IMR-90 (cell line): Measurements from ENCODE around the gene SVIL. TPM values are rescaled to one million over a fixed set of nuclear protein-coding genes. Genes with fewer than 3 reads are reported as not detected.
A peak's percentile ranks its signal among the peaks of the same experiment; 100 is the strongest.

Experiments
- ATAC-seq: fragments of 200-7000 bp; cut with Tn5 transposase; 2 replicates; pipeline ENCODE4 v1.9.1; 2020; ENCODE audit warnings: low read depth, mild to moderate bottlenecking, moderate library complexity
- BruUV-seq: library from RNA; stranded (reverse); fragments of 400-500 nt; replicated peaks from 2 replicates; lab custom pipeline; 2021; lab: Mats Ljungman, UMichigan
- CTCF ChIA-PET: fragments of 300-600 bp; formaldehyde crosslinking; extraction: SDS; loops from one replicate; lab custom pipeline; 2021; ENCODE audit warnings: antibody characterized with exemption; lab: Yijun Ruan, JAX
- POLR2A ChIA-PET: fragments of 300-600 bp; sonication (Branson Sonifier 250); formaldehyde crosslinking; loops from one replicate; lab custom pipeline; 2022; ENCODE audit warnings: antibody characterized with exemption; ENCODE audit not compliant: unreplicated experiment; lab: Charles Lee
- DNase-seq: peaks from one replicate; pipeline ENCODE4 v3.0.0; 2013
- H2AFZ ChIP-seq: replicated peaks from 2 replicates; pipeline ENCODE3; 2013; ENCODE audit warnings: low read length, mild to moderate bottlenecking; ENCODE audit not compliant: poor library complexity
- H2AK5ac ChIP-seq: 2 replicates; pipeline ENCODE4 v1.6.1; 2013; ENCODE audit warnings: low read depth, low read length, inconsistent platforms
- H2AK9ac ChIP-seq: replicated peaks from 2 replicates; pipeline ENCODE3; 2013; ENCODE audit warnings: mild to moderate bottlenecking, low read depth, low read length, moderate library complexity; ENCODE audit not compliant: poor library complexity
- H2BK120ac ChIP-seq: 2 replicates; pipeline ENCODE4 v1.6.1; 2013; ENCODE audit warnings: low read depth, low read length, inconsistent platforms
- H2BK15ac ChIP-seq: 3 replicates; pipeline ENCODE4 v1.6.1; 2013; ENCODE audit warnings: low read depth, low read length, inconsistent platforms
- H2BK20ac ChIP-seq: 2 replicates; pipeline ENCODE4 v1.6.1; 2013; ENCODE audit warnings: low read depth, mild to moderate bottlenecking, inconsistent platforms, low read length, moderate library complexity
- H2BK5ac ChIP-seq: 2 replicates; pipeline ENCODE4 v1.6.1; 2013; ENCODE audit warnings: mild to moderate bottlenecking, low read depth, low read length, inconsistent platforms; ENCODE audit not compliant: poor library complexity, severe bottlenecking
- H3K14ac ChIP-seq: replicated peaks from 2 replicates; pipeline ENCODE4 v1.6.1; 2013; ENCODE audit warnings: low read depth, low read length, inconsistent platforms
- H3K18ac ChIP-seq: 2 replicates; pipeline ENCODE4 v1.6.1; 2013; ENCODE audit warnings: low read depth, low read length, control low read depth
- H3K23ac ChIP-seq: 2 replicates; pipeline ENCODE4 v1.6.1; 2013; ENCODE audit warnings: low read depth, low read length, inconsistent platforms
- H3K27ac ChIP-seq: 2 replicates; pipeline ENCODE4 v1.5.1; 2013; ENCODE audit warnings: mild to moderate bottlenecking, control low read depth, low read length; ENCODE audit not compliant: insufficient read depth
- H3K27me3 ChIP-seq: 2 replicates; pipeline ENCODE4 v1.6.1; 2013; ENCODE audit warnings: low read length; ENCODE audit not compliant: control insufficient read depth, insufficient read depth
- H3K36me3 ChIP-seq: 2 replicates; pipeline ENCODE4 v1.6.1; 2013; ENCODE audit warnings: low read length, mixed read lengths; ENCODE audit not compliant: control insufficient read depth, insufficient read depth
- H3K4ac ChIP-seq: 2 replicates; pipeline ENCODE4 v1.6.1; 2013; ENCODE audit warnings: low read depth, low read length, inconsistent platforms
- H3K4me1 ChIP-seq: 2 replicates; pipeline ENCODE4 v1.6.1; 2013; ENCODE audit warnings: low read length, mixed read lengths; ENCODE audit not compliant: control insufficient read depth, insufficient read depth
- H3K4me2 ChIP-seq: 2 replicates; pipeline ENCODE4 v1.6.1; 2013; ENCODE audit warnings: low read depth, mild to moderate bottlenecking, control low read depth, low read length, moderate library complexity
- H3K4me3 ChIP-seq: 2 replicates; pipeline ENCODE4 v1.5.1; 2013; ENCODE audit warnings: low read depth, mild to moderate bottlenecking, control low read depth, low read length, moderate library complexity; ENCODE audit not compliant: insufficient read depth
- H3K56ac ChIP-seq: 2 replicates; pipeline ENCODE4 v1.6.1; 2013; ENCODE audit warnings: low read length, inconsistent platforms; ENCODE audit not compliant: insufficient read depth; ENCODE audit errors: extremely low read depth
- H3K79me1 ChIP-seq, 2 experiments: 2 replicates each; pipeline ENCODE4 v1.6.1; 2013; ENCODE audit warnings: low read length in 2 of 2, inconsistent platforms in 1 of 2, low read depth in 1 of 2
- H3K9ac ChIP-seq: 2 replicates; pipeline ENCODE4 v1.6.1; 2013; ENCODE audit warnings: low read depth, low read length, control low read depth
- H3K9me1 ChIP-seq: 2 replicates; pipeline ENCODE4 v1.6.1; 2013; ENCODE audit warnings: low read length, inconsistent platforms; ENCODE audit not compliant: insufficient read depth
- H3K9me3 ChIP-seq: 2 replicates; pipeline ENCODE4 v1.6.1; 2013; ENCODE audit warnings: low read length; ENCODE audit not compliant: control insufficient read depth, insufficient read depth
- H4K20me1 ChIP-seq: 2 replicates; pipeline ENCODE4 v1.6.1; 2013; ENCODE audit warnings: low read length, inconsistent platforms; ENCODE audit not compliant: insufficient read depth
- H4K5ac ChIP-seq: 2 replicates; pipeline ENCODE4 v1.6.1; 2013; ENCODE audit warnings: mild to moderate bottlenecking, low read depth, low read length, control low read depth
- H4K8ac ChIP-seq, 2 experiments: 2 replicates each; pipeline ENCODE4 v1.6.1; 2013; ENCODE audit warnings: low read depth in 2 of 2, low read length in 2 of 2, control low read depth in 1 of 2, inconsistent platforms in 1 of 2
- H4K91ac ChIP-seq: 2 replicates; pipeline ENCODE4 v1.6.1; 2013; ENCODE audit warnings: low read depth, low read length, inconsistent platforms; ENCODE audit not compliant: insufficient read depth
- BHLHE40 ChIP-seq: fragments of 150-350 bp; IDR thresholded peaks from 2 replicates; pipeline ENCODE4 v1.6.1; 2016; ENCODE audit warnings: mild to moderate bottlenecking, low read depth, low read length
- CEBPB ChIP-seq: IDR thresholded peaks from 2 replicates; pipeline ENCODE4 v1.6.1; 2012; ENCODE audit warnings: low read depth, low read length, improper control_type of control experiment
- CHD1 ChIP-seq: IDR thresholded peaks from 2 replicates; pipeline ENCODE4 v1.6.1; 2012; ENCODE audit warnings: low read depth, low read length, improper control_type of control experiment
- FOS ChIP-seq: fragments of 150-350 bp; IDR thresholded peaks from 2 replicates; pipeline ENCODE4 v1.6.1; 2016; ENCODE audit warnings: low read depth, low read length
- MAFK ChIP-seq: IDR thresholded peaks from 2 replicates; pipeline ENCODE4 v1.6.1; 2012; ENCODE audit warnings: low read depth, low read length, improper control_type of control experiment
- MAZ ChIP-seq: IDR thresholded peaks from 2 replicates; pipeline ENCODE4 v1.6.1; 2012; ENCODE audit warnings: low read depth, mild to moderate bottlenecking, low read length, improper control_type of control experiment, moderate library complexity, borderline replicate concordance
- POLR2A ChIP-seq: IDR thresholded peaks from 2 replicates; pipeline ENCODE4 v1.6.1; 2012; ENCODE audit warnings: mild to moderate bottlenecking, low read depth, low read length
- RAD21 ChIP-seq: IDR thresholded peaks from 2 replicates; pipeline ENCODE4 v1.6.1; 2012; ENCODE audit warnings: low read length, improper control_type of control experiment
- RCOR1 ChIP-seq: IDR thresholded peaks from 2 replicates; pipeline ENCODE4 v1.6.1; 2012; ENCODE audit warnings: mild to moderate bottlenecking, low read length, improper control_type of control experiment; ENCODE audit not compliant: insufficient replicate concordance
- RFX5 ChIP-seq: IDR thresholded peaks from 2 replicates; pipeline ENCODE4 v1.8.0; 2012; ENCODE audit warnings: low read depth, mild to moderate bottlenecking, low read length, moderate library complexity
- SMC3 ChIP-seq: fragments of 150-350 bp; IDR thresholded peaks from 2 replicates; pipeline ENCODE4 v1.6.1; 2016; ENCODE audit warnings: low read depth, mild to moderate bottlenecking, antibody characterized with exemption, low read length, moderate library complexity
- WGBS, 2 experiments: methylation state at CpG; one replicate each; pipeline versions ENCODE4 v1.1.5 to v1.1.7; 2013; ENCODE audit warnings: missing lambda C conversion rate in 2 of 2; ENCODE audit not compliant: insufficient read length in 1 of 2; ENCODE audit errors: extremely low coverage in 2 of 2; 5-methylcytosine and 5-hydroxymethylcytosine counted together
- dilution Hi-C: fragments of 300-500 bp; cut with HindIII; formaldehyde crosslinking; loops from one replicate; pipeline ENCODE4 v1.14.3; 2018; ENCODE audit warnings: low sequenced_read_pairs; ENCODE audit not compliant: unreplicated experiment
- in situ Hi-C: fragments of 300-500 bp; cut with MboI; formaldehyde crosslinking; loops from 3 replicates; pipeline ENCODE4 v1.14.3; 2019; ENCODE audit warnings: low sequenced_read_pairs, inconsistent platforms, mixed read lengths
- intact Hi-C: fragments of 100-400 bp; cut with micrococcal nuclease; formaldehyde crosslinking; loops from 2 replicates; pipeline ENCODE4 v1.10.0; 2022
- polyA plus RNA-seq, 3 experiments: library from polyadenylated mRNA; depleted of rRNA; stranded (reverse); fragments of >200 nt; gene quantifications; 2 replicates each; pipeline ENCODE4 v1.2.3, GENCODE V29; 2012; ENCODE audit warnings: low replicate concordance in 1 of 3
- total RNA-seq: library from RNA; depleted of rRNA; stranded (reverse); fragments of >200 nt; gene quantifications from 2 replicates; pipeline ENCODE4 v1.2.3, GENCODE V29; 2012
- TF ChIP-seq, protein P1 (sequence below): fragments of 150-350 bp; IDR thresholded peaks from 2 replicates; pipeline ENCODE4 v1.6.1; 2017; ENCODE audit warnings: mild to moderate bottlenecking, antibody characterized with exemption, low read length, low read depth
- TF ChIP-seq, protein P2 (sequence below): conservative IDR thresholded peaks from 2 replicates; pipeline ENCODE4 v1.5.1; 2012; ENCODE audit warnings: mild to moderate bottlenecking, low read depth, low read length, improper control_type of control experiment

Gene SVIL
- total and polyA plus RNA-seq, 2 of the 4 experiments (the other 2 are of a cell fraction), result 11.5 to 11.6 TPM

DNA sequence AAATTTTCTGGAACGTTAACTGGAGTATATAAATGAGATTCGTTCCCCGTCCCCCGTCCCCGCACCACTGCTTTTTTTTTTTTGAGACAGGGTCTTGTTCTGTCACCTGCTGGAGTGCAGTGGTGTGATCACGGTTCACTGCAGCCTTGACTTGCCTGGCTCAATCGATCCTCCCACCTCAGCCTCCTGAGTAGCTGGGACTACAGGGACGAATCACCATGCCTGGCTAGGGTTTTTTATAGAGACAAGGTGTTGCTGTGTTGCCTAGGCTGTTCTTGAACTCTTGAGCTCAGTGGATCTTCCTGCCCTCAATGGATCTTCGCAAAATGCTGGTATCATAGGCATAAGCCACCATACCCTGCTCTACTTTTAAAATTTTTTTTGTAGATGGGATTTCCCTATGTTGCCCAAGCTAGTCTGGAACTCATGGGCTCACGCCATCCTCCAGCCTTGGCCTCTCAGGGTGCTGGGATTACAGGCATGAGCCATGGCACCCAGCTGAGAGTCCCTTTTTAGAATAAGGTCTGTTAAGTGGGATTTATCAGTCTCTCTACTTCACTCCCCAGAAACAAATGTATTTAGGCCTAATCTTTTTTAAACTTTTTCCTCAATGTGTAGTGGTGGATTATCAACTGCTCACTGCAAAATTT, 223.0 kb downstream of the SVIL start (continued):
- no peak for TF ChIP-seq CEBPB

GRCh38 chr10:29409241-29410054, 225.3 kb downstream of the SVIL start:
- Histone ChIP-seq H3K27ac (peak overlapping the region; percentile 95), H3K23ac (peak overlapping the region; percentile 95), H2BK15ac (no peak overlapping the region), H4K8ac (peak overlapping the region; percentile 97 to 99), H4K20me1 (peaks cover 28% of the 10 kb centered on the region), H3K14ac (peak overlapping the region; percentile 99), H4K5ac (peak overlapping the region; percentile 98), H2AK5ac (peak overlapping the region; percentile 63), H3K4me3 (peak overlapping the region; percentile 86), H3K36me3 (0 out of 2 replicates have a peak, but pooled peaks cover 2% of the 10 kb centered on the region), H3K79me1 (peaks cover 11 to 39% of the 10 kb centered on the region in 2 experiments), H2BK20ac (no peak overlapping the region), H2AK9ac (peak overlapping the region; percentile 98), H3K4ac (peak overlapping the region; percentile 91), H3K4me1 (peaks cover 5% of the 10 kb centered on the region; the same call in 1 of the 2 replicates), H3K18ac (peak overlapping the region; percentile 85), H2BK120ac (peak overlapping the region; percentile 64), H2BK5ac (peak overlapping the region; percentile 93), H3K9me3 (no peaks in the 10 kb centered on the region; the same call in 1 of the 2 replicates), H4K91ac (peak overlapping the region; percentile 89), H2AFZ (peak overlapping the region; percentile 98), H3K4me2 (peak overlapping the region; percentile 98), H3K9me1 (peaks cover 13% of the 10 kb centered on the region), H3K27me3 (no peaks in the 10 kb centered on the region; the same call in 1 of the 2 replicates), H3K56ac (peak overlapping the region; percentile 63), H3K9ac (peak overlapping the region; percentile 76)
- BruUV-seq, result no TSS peak
- 8% methylated on average over 25 of the region's 69 CpGs; no CpG with 5 or more reads in 1 of the 2 experiments for WGBS, 2 experiments
- CTCF ChIA-PET, result interaction anchor here (0.6 to 1.1 kb wide), 3 partner anchors 11 to 87 kb away, joined by 3 to 4 read pairs (median 3); no protein-coding TSS in a partner anchor
- dilution Hi-C loops, result no loop called here
- in situ Hi-C loops, result no loop called here
- intact Hi-C loops, result no loop called here
- POLR2A ChIA-PET, result no interaction called here
- DNase-seq (peak; percentile 61), ATAC-seq (peak; percentile 94)
- TF ChIP-seq CHD1, result no peak
- TF ChIP-seq BHLHE40, result no peak
- no peak for TF ChIP-seq MAFK
- peak; percentile 76 for TF ChIP-seq POLR2A
- no peak for TF ChIP-seq FOS
- TF ChIP-seq, protein P1, sequence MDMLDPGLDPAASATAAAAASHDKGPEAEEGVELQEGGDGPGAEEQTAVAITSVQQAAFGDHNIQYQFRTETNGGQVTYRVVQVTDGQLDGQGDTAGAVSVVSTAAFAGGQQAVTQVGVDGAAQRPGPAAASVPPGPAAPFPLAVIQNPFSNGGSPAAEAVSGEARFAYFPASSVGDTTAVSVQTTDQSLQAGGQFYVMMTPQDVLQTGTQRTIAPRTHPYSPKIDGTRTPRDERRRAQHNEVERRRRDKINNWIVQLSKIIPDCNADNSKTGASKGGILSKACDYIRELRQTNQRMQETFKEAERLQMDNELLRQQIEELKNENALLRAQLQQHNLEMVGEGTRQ, result no peak
- no peak for TF ChIP-seq RCOR1
- TF ChIP-seq RAD21, result no peak
- TF ChIP-seq MAZ, result peak; percentile 3; the same call in 1 of the 2 replicates
- no peak for TF ChIP-seq RFX5
- no peak for TF ChIP-seq SMC3
- TF ChIP-seq, protein P2, sequence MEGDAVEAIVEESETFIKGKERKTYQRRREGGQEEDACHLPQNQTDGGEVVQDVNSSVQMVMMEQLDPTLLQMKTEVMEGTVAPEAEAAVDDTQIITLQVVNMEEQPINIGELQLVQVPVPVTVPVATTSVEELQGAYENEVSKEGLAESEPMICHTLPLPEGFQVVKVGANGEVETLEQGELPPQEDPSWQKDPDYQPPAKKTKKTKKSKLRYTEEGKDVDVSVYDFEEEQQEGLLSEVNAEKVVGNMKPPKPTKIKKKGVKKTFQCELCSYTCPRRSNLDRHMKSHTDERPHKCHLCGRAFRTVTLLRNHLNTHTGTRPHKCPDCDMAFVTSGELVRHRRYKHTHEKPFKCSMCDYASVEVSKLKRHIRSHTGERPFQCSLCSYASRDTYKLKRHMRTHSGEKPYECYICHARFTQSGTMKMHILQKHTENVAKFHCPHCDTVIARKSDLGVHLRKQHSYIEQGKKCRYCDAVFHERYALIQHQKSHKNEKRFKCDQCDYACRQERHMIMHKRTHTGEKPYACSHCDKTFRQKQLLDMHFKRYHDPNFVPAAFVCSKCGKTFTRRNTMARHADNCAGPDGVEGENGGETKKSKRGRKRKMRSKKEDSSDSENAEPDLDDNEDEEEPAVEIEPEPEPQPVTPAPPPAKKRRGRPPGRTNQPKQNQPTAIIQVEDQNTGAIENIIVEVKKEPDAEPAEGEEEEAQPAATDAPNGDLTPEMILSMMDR, result 0 out of 2 replicates have a peak, but pooled peaks have one; percentile 4
